ENCODE measurements around the gene SLC22A23. TPM values are rescaled to one million over a fixed set of nuclear protein-coding genes. Genes with fewer than 3 reads are reported as not detected.

Gene SLC22A23
- total RNA-seq, 1 donor from 2014 or later = 3.6 TPM

DNA sequence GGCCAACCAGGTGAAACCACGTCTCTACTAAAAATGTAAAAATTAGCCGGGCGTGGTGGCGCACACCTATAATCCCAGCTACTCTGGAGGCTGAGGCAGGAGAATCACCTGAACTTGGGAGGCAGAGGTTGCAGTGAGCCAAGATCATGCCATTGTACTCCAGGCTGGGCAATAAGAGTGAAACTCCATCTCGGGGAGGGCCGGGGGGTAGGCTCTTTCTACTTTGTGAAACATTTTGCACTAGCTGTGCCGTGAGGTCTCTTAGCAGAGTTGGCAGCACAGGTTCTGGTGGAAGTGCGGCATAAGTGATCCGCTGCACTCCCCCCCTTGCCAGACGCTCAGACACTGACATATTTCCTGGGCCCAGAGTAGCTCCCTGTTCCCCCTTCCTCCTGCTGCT is 173.6 kb downstream of the SLC22A23 start:
- no peak overlapping the region for H3K4me3 ChIP-seq (ENCODE audit: low read depth, low read length)
- no peak for DNase-seq (ENCODE audit: low read depth)
- no peaks in the 10 kb centered on the region for H3K27me3 ChIP-seq (ENCODE audit: control insufficient read depth, insufficient read depth, low read length)
- TF ChIP-seq, protein P1, sequence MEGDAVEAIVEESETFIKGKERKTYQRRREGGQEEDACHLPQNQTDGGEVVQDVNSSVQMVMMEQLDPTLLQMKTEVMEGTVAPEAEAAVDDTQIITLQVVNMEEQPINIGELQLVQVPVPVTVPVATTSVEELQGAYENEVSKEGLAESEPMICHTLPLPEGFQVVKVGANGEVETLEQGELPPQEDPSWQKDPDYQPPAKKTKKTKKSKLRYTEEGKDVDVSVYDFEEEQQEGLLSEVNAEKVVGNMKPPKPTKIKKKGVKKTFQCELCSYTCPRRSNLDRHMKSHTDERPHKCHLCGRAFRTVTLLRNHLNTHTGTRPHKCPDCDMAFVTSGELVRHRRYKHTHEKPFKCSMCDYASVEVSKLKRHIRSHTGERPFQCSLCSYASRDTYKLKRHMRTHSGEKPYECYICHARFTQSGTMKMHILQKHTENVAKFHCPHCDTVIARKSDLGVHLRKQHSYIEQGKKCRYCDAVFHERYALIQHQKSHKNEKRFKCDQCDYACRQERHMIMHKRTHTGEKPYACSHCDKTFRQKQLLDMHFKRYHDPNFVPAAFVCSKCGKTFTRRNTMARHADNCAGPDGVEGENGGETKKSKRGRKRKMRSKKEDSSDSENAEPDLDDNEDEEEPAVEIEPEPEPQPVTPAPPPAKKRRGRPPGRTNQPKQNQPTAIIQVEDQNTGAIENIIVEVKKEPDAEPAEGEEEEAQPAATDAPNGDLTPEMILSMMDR (IDR thresholded peaks at IDR 0.05; ENCODE audit: insufficient read depth, low read length, poor library complexity, severe bottlenecking) = no peak
- no peaks in the 10 kb centered on the region for H3K36me3 ChIP-seq (ENCODE audit: control insufficient read depth, insufficient read depth, low read length)

- DNase-seq (ENCODE audit: low read depth) = no peak
- H3K27me3 ChIP-seq (ENCODE audit: control insufficient read depth, insufficient read depth, low read length) = no peaks in the 10 kb centered on the region
- H3K4me3 ChIP-seq (ENCODE audit: low read depth, low read length) = no peak overlapping the region
- TF ChIP-seq, protein P1 (IDR thresholded peaks at IDR 0.05; ENCODE audit: insufficient read depth, low read length, poor library complexity, severe bottlenecking) = no peak
- no peaks in the 10 kb centered on the region for H3K36me3 ChIP-seq (ENCODE audit: control insufficient read depth, insufficient read depth, low read length)
Observed at GRCh38 chr6:3282476-3283236, 174.2 kb downstream of the SLC22A23 start.

DNA sequence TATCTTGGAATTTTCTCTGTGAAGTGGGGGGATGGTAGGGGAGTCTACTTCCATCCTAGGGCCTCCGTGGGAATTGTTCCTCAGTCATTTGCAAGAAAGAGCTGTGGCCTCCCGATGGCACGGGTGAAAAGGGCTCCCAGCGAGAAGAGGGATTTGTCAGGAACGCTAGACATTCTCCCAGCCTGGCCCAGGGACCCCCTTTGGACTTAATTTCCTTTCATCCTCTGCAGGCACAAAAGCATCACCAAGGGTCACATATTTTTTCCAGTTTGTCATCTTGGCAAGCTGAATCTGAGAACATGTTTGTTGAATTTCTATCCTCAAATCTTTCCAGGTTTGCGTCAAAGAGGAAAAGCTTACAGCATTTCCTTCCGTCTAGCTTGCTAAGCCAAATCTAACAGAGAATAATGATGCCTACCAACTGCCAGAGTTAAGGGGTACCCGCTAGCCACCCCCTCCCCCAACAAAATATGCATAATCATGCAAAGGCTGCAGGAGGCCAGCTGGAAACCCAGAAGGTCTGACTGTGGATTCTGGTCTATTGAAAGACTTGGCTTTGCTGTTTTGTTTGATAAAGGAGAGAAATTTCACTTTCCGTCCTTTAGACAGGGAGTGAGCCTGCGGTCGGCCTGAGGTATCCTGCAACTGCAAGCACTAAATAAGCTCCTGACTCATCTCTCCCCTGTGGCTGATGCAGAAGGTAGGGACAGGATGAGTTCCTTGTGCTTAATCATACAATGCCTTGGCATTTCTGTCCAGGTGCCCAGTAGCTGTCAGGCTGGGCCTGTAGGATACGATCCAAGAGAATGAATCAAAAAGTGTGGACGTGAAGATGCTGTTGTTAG is 175.0 kb downstream of the SLC22A23 start:
- no peaks in the 10 kb centered on the region for H3K27me3 ChIP-seq (ENCODE audit: control insufficient read depth, insufficient read depth, low read length)
- no peak for DNase-seq (ENCODE audit: low read depth)
- no peaks in the 10 kb centered on the region for H3K36me3 ChIP-seq (ENCODE audit: control insufficient read depth, insufficient read depth, low read length)
- no peak overlapping the region for H3K4me3 ChIP-seq (ENCODE audit: low read depth, low read length)
- TF ChIP-seq, protein P1 (IDR thresholded peaks at IDR 0.05; ENCODE audit: insufficient read depth, low read length, poor library complexity, severe bottlenecking) = no peak

DNA sequence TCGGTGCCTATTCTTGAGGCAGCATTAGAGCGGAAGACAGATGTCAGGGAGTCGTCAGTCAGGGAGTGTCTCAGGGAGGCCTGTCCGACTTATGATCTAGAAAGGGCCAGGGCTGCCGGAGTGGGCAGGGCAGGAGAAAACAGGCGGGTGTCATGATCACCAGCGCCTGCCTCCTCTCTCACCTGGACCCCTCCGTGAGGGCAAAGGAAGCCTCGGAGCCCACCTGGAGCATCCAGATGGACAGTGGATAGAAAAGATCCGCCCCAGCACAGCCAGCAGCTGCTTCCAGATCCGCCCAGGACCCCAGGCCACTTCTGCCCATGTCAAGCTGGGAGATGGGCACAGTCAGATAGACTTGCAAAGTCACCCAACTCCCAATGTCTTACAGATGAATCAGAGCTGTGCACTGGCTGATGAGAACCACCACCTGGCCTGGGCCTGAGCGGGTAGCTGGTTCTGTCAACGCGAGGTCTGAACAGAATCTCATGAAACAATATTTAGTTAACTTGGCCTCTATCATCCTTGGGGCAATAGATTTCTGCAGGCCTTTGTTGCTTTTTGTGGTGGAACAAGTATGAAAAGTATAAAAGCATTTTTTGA is 175.9 kb downstream of the SLC22A23 start:
- Histone ChIP-seq H3K36me3 (ENCODE audit: control insufficient read depth, insufficient read depth, low read length) (no peaks in the 10 kb centered on the region), H3K27me3 (ENCODE audit: control insufficient read depth, insufficient read depth, low read length) (no peaks in the 10 kb centered on the region), H3K4me3 (ENCODE audit: low read depth, low read length) (no peak overlapping the region)
- no peak for DNase-seq (ENCODE audit: low read depth)
- TF ChIP-seq, protein P1 (IDR thresholded peaks at IDR 0.05; ENCODE audit: insufficient read depth, low read length, poor library complexity, severe bottlenecking) = no peak

DNA sequence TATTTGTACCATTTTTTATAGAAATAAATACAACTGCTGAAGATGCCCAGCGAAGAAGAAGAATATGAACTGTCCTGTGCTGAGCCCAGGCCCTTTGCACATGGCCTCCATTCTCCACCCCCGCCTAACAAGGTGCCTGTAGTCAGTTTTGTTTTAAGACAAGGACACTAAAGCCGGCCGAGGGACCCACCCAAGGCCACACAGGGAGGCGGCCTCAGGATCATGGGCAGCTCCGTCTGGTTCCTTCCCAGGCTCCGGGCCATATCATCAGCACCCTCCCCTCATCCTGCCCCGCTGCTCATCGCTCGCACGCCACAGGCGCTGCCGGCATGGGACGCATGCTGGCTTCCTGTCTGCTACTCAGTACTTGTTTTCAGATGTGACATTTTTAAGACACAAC is 176.8 kb downstream of the SLC22A23 start:
- TF ChIP-seq, protein P1 (IDR thresholded peaks at IDR 0.05; ENCODE audit: insufficient read depth, low read length, poor library complexity, severe bottlenecking) = no peak
- Histone ChIP-seq H3K36me3 (ENCODE audit: control insufficient read depth, insufficient read depth, low read length) (no peaks in the 10 kb centered on the region), H3K4me3 (ENCODE audit: low read depth, low read length) (no peak overlapping the region), H3K27me3 (ENCODE audit: control insufficient read depth, insufficient read depth, low read length) (no peaks in the 10 kb centered on the region)
- DNase-seq (ENCODE audit: low read depth) = no peak
